Muscle of back (tissue), 13 donors: ENCODE measurements around the gene CD44. TPM values are rescaled to one million over a fixed set of nuclear protein-coding genes. Genes with fewer than 3 reads are reported as not detected.
"Not testable (repeated sequence)": the region's sequence is repeated elsewhere in the genome, so short reads cannot be mapped to it uniquely, and the experiment has no call there.

Experiments used
- DNase-seq, 3 donors: peaks; one replicate each; pipeline versions ENCODE4 v3.0.0 to v3.0.0-alpha.2; 2013
- long read RNA-seq, 9 donors: transcript quantifications; one replicate each; lab custom pipeline, GENCODE V29; 2026
- polyA plus RNA-seq, 10 donors: library from polyadenylated mRNA; unstranded; fragments of 120-200 nt; gene quantifications; one replicate each; pipeline ENCODE4 v1.2.1, GENCODE V29; 2013; ENCODE audit not compliant: insufficient read length in 10 of 10

The CD44 gene
- polyA plus RNA-seq: 100 to 1,000 TPM; 134 to 235 (median 162) TPM
- long read RNA-seq, donor 1, full-length matches to known transcripts: 24 of 52 reads
- long read RNA-seq, donor 1, partial matches to known transcripts: 28 of 52 reads
- long read RNA-seq, donor 1, other reads (novel, unspliced or antisense): 0 of 52 reads
- long read RNA-seq, donor 2, full-length matches to known transcripts: 26 of 63 reads
- long read RNA-seq, donor 2, partial matches to known transcripts: 37 of 63 reads
- long read RNA-seq, donor 2, other reads (novel, unspliced or antisense): 0 of 63 reads
- long read RNA-seq, donor 3: 0 reads
- long read RNA-seq, donor 4, full-length matches to known transcripts: 19 of 58 reads
- long read RNA-seq, donor 4, partial matches to known transcripts: 39 of 58 reads
- long read RNA-seq, donor 4, other reads (novel, unspliced or antisense): 0 of 58 reads
- long read RNA-seq, donor 5, full-length matches to known transcripts: 21 of 82 reads
- long read RNA-seq, donor 5, partial matches to known transcripts: 61 of 82 reads
- long read RNA-seq, donor 5, other reads (novel, unspliced or antisense): 0 of 82 reads
- long read RNA-seq, donor 6, full-length matches to known transcripts: 21 of 55 reads
- long read RNA-seq, donor 6, partial matches to known transcripts: 34 of 55 reads
- long read RNA-seq, donor 6, other reads (novel, unspliced or antisense): 0 of 55 reads
- long read RNA-seq, donor 7, full-length matches to known transcripts: 13 of 27 reads
- long read RNA-seq, donor 7, partial matches to known transcripts: 14 of 27 reads
- long read RNA-seq, donor 7, other reads (novel, unspliced or antisense): 0 of 27 reads
- long read RNA-seq, donor 8, full-length matches to known transcripts: 10 of 45 reads
- long read RNA-seq, donor 8, partial matches to known transcripts: 35 of 45 reads
- long read RNA-seq, donor 8, other reads (novel, unspliced or antisense): 0 of 45 reads
- long read RNA-seq, donor 9, full-length matches to known transcripts: 5 of 5 reads
- long read RNA-seq, donor 9, partial matches to known transcripts: 0 of 5 reads
- long read RNA-seq, donor 9, other reads (novel, unspliced or antisense): 0 of 5 reads

- DNase-seq: peak; percentile 78 to 95 (median 91)
Measured at GRCh38 chr11:35138943-35139721, at the start of gene CD44. CD44 (plus strand) TSS chr11:35139171; CDS start chr11:35139304, 133 bp downstream.

- DNase-seq: no peak
Measured at GRCh38 chr11:35089666-35090065, 49.3 kb upstream of the CD44 start.

GRCh38 chr11:35090125-35090524 is 48.8 kb upstream of the CD44 start:
- no peak for DNase-seq

GRCh38 chr11:35090991-35091390 is 48.0 kb upstream of the CD44 start:
- not testable (repeated sequence) for DNase-seq

- no peak for DNase-seq
Measured at GRCh38 chr11:35096723-35097122, 42.2 kb upstream of the CD44 start.

- peak in 1 of 3 donors; percentile 64 for DNase-seq
Measured at GRCh38 chr11:35097814-35098455, 41.0 kb upstream of the CD44 start.

GRCh38 chr11:35098855-35099254 is 40.1 kb upstream of the CD44 start:
- DNase-seq: peak in 1 of 3 donors; percentile 35

GRCh38 chr11:35099278-35100012 is 39.5 kb upstream of the CD44 start:
- DNase-seq: peak in 1 of 3 donors; percentile 68

GRCh38 chr11:35100013-35100383 is 39.0 kb upstream of the CD44 start:
- DNase-seq: peak; percentile 84 to 90 (median 86)

GRCh38 chr11:35101223-35101622 is 37.7 kb upstream of the CD44 start:
- DNase-seq: no peak

- DNase-seq: peak in 1 of 3 donors; percentile 48
Measured at GRCh38 chr11:35102267-35102666, 36.7 kb upstream of the CD44 start.

- DNase-seq: no peak
Measured at GRCh38 chr11:35103366-35104208, 35.4 kb upstream of the CD44 start.

GRCh38 chr11:35104655-35105054 is 34.3 kb upstream of the CD44 start:
- DNase-seq: no peak

GRCh38 chr11:35105319-35106079 is 33.5 kb upstream of the CD44 start:
- DNase-seq: peak in 1 of 3 donors; percentile 59

- no peak for DNase-seq
Measured at GRCh38 chr11:35106595-35106994, 32.4 kb upstream of the CD44 start.

GRCh38 chr11:35107861-35108260 is 31.1 kb upstream of the CD44 start:
- DNase-seq: no peak

- DNase-seq: not testable (repeated sequence)
Measured at GRCh38 chr11:35108336-35108735, 30.6 kb upstream of the CD44 start.

- no peak for DNase-seq
Measured at GRCh38 chr11:35109041-35109440, 29.9 kb upstream of the CD44 start.
